Activated T-helper 9 cell treated with anti-CD3 and anti-CD28 coated beads, Interleukin-2, amount 50 U/mL, for 16 hours (primary cell): ENCODE results near the gene CDH3.

Experiments
- DNase-seq: peaks from one replicate; pipeline ENCODE4 v3.0.0-alpha.2; 2020; ENCODE audit warnings: low read depth

The CDH3 gene

GRCh38 chr16:68644715-68645493 is at the start of gene CDH3:
CDH3 (plus strand) TSS chr16:68645310; CDS start chr16:68645380, 70 bp downstream.
- DNase-seq, result no peak

GRCh38 chr16:68596266-68596665 is 48.8 kb upstream of the CDH3 start:
- DNase-seq, result no peak

- no peak for DNase-seq
Observed at GRCh38 chr16:68599586-68599985, 45.5 kb upstream of the CDH3 start.

GRCh38 chr16:68605746-68606145 is 39.4 kb upstream of the CDH3 start:
- DNase-seq, result no peak

- no peak for DNase-seq
Observed at GRCh38 chr16:68607443-68607842, 37.7 kb upstream of the CDH3 start.

- no peak for DNase-seq
Observed at GRCh38 chr16:68608330-68608729, 36.8 kb upstream of the CDH3 start.

- DNase-seq, result no peak
Observed at GRCh38 chr16:68612996-68613395, 32.1 kb upstream of the CDH3 start.

- DNase-seq, result no peak
Observed at GRCh38 chr16:68617734-68618133, 27.4 kb upstream of the CDH3 start.

GRCh38 chr16:68626557-68626956 is 18.6 kb upstream of the CDH3 start:
- no peak for DNase-seq

GRCh38 chr16:68627951-68628425 is 17.1 kb upstream of the CDH3 start:
- DNase-seq, result no peak

- DNase-seq, result no peak
Observed at GRCh38 chr16:68629351-68629910, 15.7 kb upstream of the CDH3 start.

- DNase-seq, result no peak
Observed at GRCh38 chr16:68636064-68636560, 9.0 kb upstream of the CDH3 start.

- no peak for DNase-seq
Observed at GRCh38 chr16:68636818-68637217, 8.3 kb upstream of the CDH3 start.

GRCh38 chr16:68640972-68641371 is 4.1 kb upstream of the CDH3 start:
- DNase-seq, result no peak

- no peak for DNase-seq
Observed at GRCh38 chr16:68642047-68642435, 3.1 kb upstream of the CDH3 start.

GRCh38 chr16:68642436-68643101 is 2.5 kb upstream of the CDH3 start:
- DNase-seq, result no peak

- no peak for DNase-seq
Observed at GRCh38 chr16:68643227-68643626, 1.9 kb upstream of the CDH3 start.

GRCh38 chr16:68643847-68644246 is 1.3 kb upstream of the CDH3 start:
- DNase-seq, result no peak

- DNase-seq, result no peak
Observed at GRCh38 chr16:68644296-68644695, 814 bp upstream of the CDH3 start.

GRCh38 chr16:68645494-68646388 is 631 bp downstream of the CDH3 start:
- DNase-seq, result no peak

GRCh38 chr16:68646953-68647659 is 2.0 kb downstream of the CDH3 start:
- DNase-seq, result no peak
